HG03066 (cell line): ENCODE measurements around the gene SCD5.

Experiments used
- ATAC-seq: cut with Tn5 transposase; IDR thresholded peaks from one replicate; pipeline ENCODE4 v1.9.1; 2021; ENCODE audit warnings: low read depth; ENCODE audit not compliant: unreplicated experiment

The SCD5 gene

DNA sequence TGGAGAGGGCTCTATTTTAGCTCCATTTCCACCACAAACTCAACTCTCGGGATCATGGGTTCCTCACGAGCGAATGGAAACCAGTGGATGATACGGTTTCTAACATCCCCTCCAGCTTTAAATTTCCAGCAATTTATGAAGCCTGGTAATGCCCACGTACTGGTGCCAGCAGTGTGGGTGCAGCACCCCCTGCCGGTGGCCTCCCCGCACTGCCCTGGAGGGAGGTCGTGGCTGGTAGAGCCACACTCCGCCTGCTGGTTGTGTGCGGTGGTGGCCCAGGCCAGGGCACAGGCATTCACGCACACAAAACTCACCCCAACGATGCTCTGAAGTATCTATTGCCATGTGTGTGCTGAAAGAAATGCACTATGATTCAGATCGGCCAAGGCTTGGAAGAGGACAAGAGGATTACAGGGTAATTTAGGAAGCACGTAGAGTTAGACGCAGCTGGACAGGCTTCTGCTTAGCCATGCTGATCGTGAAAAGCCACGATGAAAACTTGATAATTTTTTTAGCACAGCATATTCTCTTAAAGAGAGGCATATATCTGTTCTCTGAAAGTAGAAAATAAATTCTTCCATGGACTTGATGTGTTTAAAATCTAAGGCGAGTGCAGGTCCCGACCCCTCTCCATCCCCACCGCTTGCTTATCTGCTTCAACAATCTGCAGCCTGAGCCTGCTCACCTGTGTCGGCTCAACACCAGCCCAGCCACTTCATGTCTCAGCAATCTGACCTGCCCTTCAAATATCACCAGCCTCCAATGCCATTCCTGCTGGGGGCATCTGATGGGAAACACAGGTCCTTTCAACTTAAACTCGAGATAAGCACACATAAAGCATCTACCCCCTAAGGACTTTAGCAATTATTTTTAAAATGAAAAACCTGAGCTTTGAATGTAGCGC, 59.1 kb downstream of the SCD5 start:
- peak; percentile 99 for ATAC-seq

DNA sequence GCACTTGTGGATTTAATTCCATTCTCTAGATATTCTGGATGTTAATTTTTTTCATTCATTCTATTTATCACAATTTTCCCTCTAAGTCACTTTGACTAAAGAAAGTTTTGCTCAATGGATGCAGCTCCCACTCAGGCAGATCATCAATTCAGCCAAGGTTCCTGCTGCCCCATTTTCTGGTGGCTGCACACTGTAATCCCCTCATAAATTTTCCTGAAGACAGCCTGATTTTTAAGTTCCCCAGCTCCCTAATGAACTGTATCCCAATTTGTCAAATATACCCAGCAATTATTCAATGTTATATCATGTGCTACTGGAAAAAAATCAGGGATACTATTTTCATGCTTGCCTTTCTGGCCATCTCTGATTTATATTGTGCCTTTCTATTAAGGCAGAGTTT, 61.2 kb downstream of the SCD5 start:
- no peak for ATAC-seq

DNA sequence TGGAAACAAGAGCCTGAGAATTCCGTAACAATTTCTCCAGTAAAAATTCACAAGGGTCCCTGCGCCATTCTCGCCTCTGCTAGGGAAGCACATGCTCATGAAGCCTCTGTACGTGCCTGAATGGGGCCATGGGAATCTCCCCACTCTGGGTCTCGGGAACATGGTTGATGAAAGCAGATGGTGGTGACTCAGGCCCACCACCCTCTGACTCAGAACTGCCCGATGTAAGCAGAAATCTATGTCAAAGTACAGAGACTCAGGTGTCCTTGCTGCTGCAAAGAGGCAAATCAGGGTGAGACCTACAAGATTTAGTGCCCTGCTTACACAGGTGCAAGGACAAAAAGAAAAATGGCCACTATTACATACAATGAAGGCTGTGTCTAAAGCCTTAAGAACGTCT, 65.0 kb downstream of the SCD5 start:
- no peak for ATAC-seq

DNA sequence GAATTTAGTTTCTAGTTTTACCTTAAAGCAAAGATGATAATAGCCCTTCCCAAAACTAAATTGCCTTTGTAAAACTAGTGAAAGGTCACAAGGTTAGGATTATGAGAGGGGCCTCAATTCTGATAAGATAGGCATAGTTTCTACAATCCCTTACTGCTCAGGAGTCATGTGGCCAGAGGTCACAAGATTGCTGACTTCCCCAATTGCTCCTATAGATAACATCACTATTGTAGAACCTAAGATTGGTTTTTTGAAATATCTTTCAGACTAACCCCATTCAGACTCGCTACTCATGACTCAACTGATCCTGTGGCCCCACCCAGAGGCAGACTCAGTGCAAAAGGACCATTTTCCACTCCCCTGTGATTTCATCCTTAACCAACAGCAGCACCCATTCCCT, 70.3 kb downstream of the SCD5 start:
- no peak for ATAC-seq

DNA sequence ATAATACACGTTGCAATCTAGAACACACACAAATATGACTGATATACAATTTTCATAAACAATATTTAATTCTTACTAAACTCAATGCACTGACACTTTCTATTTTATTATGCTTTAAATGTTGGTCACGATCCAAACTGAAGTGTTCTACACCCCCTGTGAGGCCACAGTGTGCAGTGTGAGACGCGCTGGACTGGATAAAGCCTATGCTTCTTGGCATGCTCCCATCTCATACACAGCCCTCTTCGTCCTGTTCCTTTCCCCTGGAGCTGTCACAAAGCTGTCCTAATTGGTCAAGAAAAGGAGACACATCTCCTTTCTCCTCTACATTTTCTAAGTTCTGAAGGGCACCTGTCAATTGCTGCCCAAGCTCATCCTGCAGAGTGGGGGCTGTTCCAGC, 72.0 kb downstream of the SCD5 start:
- ATAC-seq: no peak

DNA sequence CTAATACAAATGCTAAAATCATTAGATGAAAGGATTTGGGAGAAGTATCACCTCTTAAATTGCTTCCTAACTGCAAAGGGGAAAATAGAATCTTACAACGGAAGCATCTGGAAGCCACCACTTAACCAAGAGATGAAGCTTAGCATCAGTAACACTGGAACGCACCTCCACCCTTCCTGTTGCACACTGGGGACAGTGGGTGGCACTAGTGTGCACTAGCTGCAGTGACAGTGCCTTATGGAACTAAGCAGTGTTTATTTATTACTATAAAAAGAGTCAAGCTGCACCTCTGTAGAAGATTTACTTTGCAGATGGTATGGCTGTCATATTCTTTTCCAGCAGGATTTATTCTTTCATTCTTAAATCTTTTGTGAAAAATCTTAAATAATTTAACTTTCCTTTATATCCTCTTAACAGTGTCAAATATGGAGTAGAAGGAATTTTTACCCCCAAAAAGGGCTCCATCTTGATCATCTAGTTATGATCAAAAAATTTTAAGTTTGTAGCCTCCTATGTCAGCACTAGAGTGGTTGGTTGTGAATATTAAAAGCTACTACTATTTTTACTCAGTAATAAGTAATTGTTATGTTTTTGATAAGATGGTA, 76.7 kb downstream of the SCD5 start:
- ATAC-seq: peak; percentile 54

DNA sequence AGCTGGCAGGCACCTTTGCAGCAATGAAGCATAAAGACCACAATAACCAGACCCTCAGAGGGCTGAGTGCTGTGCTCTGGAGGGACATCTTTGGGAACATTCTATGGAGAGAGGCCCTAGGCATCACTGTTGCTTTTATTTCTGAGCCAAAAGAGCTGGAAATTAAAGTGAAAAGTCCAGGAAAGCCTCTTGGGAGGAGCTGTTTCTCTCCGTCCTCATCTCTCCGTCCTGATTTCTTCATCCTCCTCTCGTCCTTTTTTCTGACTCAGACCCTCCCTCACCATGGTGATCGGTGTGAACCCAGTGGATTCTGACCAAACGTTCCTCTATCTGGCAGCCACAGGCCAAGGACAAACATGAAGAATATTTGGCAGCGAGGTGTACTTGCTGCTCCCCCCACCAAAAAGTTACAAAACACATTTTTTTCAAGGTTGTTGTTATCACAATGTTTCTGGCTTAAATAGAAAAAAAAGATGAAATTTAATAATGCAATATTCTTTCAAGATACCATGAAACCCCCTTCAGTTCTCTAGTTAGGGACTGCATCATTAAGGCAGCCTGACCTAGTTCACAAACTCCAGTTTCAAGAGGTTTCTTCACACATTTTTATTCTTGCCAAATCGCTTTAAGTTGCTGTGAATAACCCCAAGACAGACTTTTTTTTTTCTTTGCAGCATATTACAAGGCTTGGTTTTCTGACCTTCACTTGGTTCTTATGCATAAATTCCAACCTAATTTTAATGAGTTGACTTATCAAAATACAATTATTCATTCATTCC, 80.2 kb downstream of the SCD5 start:
- no peak for ATAC-seq

DNA sequence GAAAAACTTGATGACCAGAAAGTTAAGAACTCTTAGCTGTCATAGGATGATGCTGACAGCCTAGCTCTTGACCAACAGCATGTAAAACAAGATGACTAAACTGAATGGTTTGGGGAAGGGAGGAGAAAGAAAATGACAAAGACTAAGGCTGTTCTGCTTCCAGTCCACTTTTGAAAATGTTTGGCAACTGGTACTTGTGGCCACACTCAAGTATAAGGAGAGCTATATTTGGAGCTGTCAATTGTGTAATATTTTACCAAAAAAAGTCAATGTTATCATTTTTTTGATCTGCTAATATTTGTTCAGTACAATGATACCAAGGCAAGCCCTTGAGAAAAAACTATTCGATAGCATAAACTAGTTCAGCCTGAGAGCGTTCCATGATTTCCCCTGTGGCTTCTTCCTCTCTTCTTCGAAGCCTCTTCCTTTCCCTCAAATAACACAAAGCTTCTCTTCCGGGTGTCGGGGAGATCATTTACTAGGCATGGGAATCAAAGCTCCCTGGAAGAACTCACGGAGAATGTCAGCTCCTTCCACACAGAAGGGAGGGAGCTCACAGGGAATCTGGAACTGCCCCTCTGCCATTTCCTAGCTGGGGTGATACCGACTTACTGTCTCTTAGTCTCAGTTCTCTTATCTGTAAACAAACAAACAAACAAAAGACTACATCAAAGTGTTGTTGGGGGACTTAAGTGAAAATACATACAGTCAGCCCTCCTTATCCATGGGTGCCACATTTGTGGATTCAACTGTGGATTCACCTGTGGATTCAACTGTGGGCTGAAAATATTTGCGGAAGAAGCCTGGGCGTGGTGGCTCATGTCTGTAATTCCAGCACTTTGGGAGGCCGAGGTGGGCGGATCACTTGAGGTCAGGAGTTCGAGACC, 82.6 kb downstream of the SCD5 start:
- ATAC-seq: no peak

DNA sequence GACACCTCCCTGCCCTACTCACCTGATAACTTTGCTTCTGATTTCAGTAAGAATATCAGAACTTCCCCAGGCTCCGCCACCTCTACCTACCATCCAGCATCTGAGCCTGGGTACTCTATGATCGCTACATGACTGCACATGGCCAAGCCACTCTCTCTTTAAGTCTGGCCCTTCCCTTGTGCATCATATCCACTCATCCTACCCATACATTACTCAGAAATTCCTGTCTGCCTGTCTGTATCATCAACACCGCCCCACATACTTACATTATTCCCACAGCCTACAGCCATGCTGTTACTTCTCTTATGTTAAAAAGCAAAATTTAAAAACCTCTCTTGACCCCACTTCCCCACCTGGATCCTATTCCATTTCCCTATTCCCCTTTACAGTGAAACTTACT, 84.7 kb downstream of the SCD5 start:
- no peak for ATAC-seq

DNA sequence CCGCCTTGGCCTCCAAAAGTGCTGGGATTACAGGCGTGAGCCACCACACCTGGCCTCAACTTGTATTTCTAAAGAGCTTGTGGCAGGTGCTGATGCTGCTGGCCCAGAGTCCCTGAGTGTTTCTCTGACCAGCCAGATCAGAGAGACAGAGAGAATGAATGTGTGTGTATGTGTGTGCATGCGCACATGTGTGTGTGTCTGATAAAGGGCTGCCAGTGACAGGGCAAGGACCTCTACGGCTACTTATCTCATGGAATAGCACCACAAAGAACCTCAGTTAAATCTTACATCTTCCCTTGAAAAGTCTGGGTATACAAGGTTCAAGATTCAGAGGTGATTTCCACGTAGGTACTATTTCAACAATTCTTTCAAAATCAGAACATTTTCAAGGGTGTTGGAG, 86.0 kb downstream of the SCD5 start:
- no peak for ATAC-seq

DNA sequence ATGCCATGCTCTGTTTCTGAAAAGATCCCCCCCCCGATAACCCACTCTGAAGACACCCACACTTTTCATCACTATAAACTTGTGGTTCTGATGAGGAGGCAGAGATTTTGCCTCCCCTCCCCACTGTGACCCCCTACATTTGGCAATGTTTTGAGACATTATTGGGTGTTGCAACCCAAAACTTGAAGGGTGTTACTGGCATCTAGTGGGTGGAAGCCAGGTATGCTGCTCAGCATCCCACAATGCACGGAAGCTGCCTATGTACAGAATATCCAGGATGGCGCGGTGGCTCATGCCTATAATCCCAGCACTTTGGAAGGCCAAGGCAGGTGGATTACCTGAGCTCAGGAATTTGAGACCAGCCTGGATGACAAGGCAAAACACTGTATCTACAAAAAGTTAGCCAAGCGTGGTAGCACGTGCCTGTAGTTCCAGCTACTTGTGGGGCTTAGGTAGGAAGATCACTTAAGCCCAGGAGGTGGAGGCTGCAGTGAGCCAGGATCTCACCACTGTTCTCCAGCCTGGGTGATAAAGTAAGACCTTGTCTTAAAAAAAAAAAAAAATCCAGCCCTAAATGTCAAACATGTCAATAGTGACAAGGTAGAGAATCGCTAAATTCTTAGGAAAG, 87.3 kb downstream of the SCD5 start:
- ATAC-seq: no peak

DNA sequence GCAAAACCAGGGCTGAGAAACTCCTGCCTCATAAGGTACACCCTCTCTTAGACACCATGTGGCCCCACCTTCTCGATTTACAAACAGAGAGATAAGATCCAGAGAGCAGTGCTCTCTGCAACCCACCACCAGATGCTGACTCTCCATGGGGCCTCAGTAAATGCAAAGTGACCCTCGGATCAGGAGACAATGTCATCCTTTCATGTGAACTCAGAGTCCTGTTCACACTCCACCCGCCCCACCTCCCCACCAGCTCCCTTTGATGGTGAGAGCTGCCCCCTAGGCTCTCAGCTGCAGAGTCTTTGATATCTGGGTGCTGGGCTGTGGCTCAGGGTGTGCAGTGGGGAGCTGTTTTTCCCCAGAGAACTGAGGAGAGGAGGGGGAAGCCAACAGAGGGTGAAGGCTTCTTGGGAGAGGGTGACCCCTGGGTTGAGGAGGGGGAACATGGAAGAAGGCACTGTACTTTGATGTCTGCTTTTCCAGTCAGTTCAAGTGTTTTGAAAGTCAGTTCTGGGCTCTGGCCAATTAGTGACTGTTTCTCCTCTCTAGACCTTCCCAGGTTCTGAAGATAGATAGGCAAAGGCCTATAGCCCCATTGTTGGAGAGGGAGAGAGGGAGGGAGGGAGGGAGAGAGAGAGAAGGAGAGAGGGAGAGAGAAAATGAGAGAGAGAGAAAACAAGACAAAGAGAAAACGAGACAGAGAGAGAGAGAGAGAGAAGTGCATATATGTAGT, 88.2 kb downstream of the SCD5 start:
- ATAC-seq: no peak

DNA sequence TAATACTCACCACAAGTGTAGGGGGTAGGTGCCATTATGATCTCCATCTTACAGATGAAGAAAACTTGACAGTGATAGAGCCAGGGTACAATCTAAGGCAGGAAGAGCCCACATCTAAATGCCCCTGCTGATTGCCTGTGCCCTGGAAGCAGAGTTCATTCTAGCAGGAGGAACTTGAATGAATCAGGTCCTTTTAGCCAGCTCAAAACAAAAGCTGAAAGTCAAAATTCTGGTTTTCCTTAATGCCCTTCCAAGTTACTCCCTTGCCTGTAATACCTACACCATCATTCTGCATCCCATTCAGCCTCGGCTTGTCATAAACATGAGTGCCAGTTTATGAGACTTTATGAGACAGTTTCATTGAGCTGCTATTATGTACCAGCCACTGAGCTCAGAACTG, 89.6 kb downstream of the SCD5 start:
- ATAC-seq: no peak

DNA sequence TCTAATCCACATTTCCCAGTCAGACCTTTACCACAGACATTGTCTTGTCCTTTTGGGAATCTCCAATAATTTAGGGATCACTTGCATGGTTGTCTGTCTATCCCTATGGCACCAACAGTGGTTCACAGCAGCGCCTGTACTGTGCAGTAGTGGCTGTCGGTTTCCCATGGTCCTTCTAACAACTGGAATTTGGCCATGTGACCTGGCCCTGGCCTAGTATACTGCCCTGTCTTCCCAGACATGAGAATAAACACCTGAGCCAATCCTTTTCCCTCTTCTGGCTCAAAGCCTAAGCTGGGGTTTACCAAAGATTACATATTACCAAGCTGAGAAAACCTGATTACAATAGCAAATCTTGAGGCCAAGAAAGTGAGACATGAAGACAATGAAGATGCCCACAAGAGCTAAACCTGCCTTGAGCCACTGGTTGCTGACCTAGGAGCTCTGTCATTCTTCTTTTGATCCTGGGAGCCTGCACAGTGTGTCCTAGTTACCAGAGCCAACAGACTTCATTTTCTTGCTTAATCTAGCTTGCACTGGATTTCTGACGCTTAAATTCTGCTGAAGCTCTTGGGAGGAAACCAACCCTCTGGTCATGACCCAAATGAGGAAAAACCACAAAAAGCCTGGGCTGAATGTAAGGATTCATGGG, 92.1 kb downstream of the SCD5 start:
- ATAC-seq: no peak

DNA sequence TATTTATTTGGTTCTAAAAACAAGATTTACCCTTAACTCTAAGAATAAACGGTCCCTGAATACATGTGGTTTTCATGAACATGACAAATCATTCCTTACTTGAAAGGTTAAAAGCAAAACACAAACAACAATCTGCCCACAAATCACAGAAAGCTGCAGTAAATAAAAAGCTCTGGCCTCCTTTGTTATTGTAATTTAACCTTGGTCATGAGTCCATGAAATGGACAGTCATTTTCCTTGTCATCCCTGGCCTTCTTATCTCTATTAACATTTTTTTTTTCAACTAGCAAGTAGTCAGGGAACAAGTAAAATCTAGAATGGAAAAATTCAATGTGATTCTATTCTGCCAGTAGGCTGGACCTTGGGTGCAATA, 92.7 kb downstream of the SCD5 start:
- ATAC-seq: no peak

DNA sequence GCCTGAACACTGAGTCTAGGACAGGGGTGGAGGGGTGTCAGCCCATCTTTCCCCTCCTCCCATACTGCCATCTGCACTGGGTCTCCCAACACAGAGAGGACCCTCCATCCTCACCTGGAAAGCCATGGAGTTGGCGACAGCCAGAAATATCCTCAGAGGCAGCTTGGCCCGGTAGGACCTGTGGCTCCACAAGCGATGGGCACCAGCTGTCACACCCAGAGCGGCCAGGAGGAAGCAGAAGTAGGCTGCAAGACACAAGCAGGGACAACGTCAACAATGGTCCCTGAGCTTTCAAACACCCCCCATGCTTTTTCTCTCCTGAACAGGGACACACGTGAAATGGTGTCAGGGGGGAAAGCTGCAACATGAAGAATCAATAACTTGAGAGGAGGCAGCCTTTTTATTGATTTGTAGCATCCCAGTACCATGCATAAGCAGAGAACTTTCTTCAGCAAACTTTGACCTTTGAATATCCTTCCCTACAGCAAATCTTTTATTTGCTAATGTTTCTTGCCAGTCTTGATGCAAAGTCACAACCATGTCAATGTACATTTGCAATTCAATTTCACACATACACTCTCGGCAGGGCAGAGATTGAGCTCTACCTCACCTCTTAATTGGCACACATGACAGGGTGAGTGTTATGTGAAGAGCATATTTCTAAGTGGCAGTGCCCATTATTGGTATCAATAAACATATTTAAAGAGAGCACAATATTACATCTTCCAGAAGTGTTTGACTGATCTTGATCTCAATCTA, 93.2 kb downstream of the SCD5 start:
- no peak for ATAC-seq

DNA sequence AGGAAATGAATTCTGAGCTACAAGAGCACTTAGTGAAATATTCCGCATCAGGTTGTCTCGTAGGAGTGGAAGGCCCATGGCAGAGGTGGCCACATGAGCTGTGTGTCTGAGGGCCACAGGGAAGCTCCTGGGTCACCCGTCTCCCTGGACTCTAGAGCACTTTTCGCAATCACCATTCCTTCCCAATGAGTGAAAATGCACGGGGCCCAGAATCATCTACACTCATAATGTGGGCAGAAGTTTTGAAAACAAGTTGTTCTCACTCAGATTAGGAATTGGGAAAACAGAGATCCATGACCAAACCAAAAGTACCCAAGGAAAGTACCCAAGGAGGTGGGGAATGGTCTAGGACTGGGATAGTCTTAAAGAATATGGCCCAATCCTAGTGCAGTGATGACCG, 94.4 kb downstream of the SCD5 start:
- ATAC-seq: no peak

DNA sequence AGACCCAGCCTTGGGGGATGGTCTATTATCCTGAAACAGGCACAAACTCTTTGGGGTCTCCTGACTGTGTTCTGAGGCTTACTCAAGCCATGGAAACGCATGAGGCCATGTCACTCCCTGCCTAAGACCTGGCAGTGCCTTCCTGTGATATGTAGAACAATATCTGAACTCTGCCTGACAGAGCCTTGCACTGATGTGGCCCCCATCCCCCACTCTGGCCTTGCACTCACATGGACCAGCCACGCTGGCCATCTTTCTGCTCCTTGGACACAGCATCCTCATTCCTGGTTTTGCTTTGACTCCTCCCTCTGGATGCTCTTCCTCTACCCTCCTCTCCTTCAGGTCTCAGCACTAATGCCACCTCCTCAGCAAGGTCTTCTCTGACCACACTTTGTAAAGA, 100.2 kb downstream of the SCD5 start:
- ATAC-seq: no peak
